GM12878 (cell line): Measurements from ENCODE around the gene THSD8. TPM values are rescaled to one million over a fixed set of nuclear protein-coding genes. Genes with fewer than 3 reads are reported as not detected.

Experiments
- ATAC-seq: fragments of 200-7000 bp; cut with Tn5 transposase; 3 replicates; pipeline ENCODE4 v1.9.1; 2020; ENCODE audit warnings: mild to moderate bottlenecking, moderate library complexity
- BruUV-seq: library from RNA; stranded (reverse); fragments of 400-500 nt; replicated peaks from 2 replicates; lab custom pipeline; 2021; lab: Mats Ljungman, UMichigan
- CTCF ChIA-PET: fragments of 300-600 bp; sonication (Branson Sonifier 250); formaldehyde crosslinking; extraction: SDS; loops from one replicate; lab custom pipeline; 2021; ENCODE audit warnings: inconsistent platforms; lab: Yijun Ruan, JAX
- POLR2A ChIA-PET: fragments of 350-600 bp; formaldehyde crosslinking; extraction: SDS; loops from one replicate; lab custom pipeline; 2021; ENCODE audit warnings: inconsistent platforms; lab: Charles Lee
- RAD21 ChIA-PET: fragments of 300-600 bp; sonication (Branson Sonifier 250); formaldehyde crosslinking; loops from one replicate; lab custom pipeline; 2023; ENCODE audit warnings: antibody characterized with exemption; ENCODE audit not compliant: unreplicated experiment; lab: Charles Lee
- SMC1A ChIA-PET: fragments of 300-600 bp; sonication (Branson Sonifier 250); formaldehyde crosslinking; loops from one replicate; lab custom pipeline; 2023; ENCODE audit not compliant: unreplicated experiment, uncharacterized antibody; lab: Charles Lee
- DNase-seq: peaks from one replicate; pipeline ENCODE4 v3.0.0-alpha.2; 2011; ENCODE audit warnings: low read depth, low spot score
- FAIRE-seq: peaks from 3 replicates; lab custom pipeline; 2011; peaks lifted over from hg19 to GRCh38; lab: Jason Lieb, UNC
- H2AFZ ChIP-seq: 2 replicates; pipeline ENCODE4 v1.6.0; 2011; ENCODE audit warnings: low read depth, low read length, control low read depth; ENCODE audit not compliant: control insufficient read depth
- H3K27ac ChIP-seq: 2 replicates; pipeline ENCODE4 v1.5.1; 2011; ENCODE audit warnings: control low read depth; ENCODE audit not compliant: control insufficient read depth, insufficient read depth
- H3K27me3 ChIP-seq, 2 experiments: replicated peaks in 1 of 2; 2 replicates each; pipeline versions ENCODE4 v1.6.0 to v1.6.1; 2011; ENCODE audit warnings: low read length in 1 of 2; ENCODE audit not compliant: control insufficient read depth in 2 of 2, insufficient read depth in 2 of 2
- H3K36me3 ChIP-seq, 2 experiments: 2 replicates each; pipeline ENCODE4 v1.5.1; 2011; ENCODE audit warnings: low read length in 1 of 2; ENCODE audit not compliant: control insufficient read depth in 2 of 2, insufficient read depth in 2 of 2
- H3K4me1 ChIP-seq: 2 replicates; pipeline ENCODE4 v1.6.1; 2011; ENCODE audit warnings: mild to moderate bottlenecking, low read length, moderate library complexity, mixed read lengths; ENCODE audit not compliant: control insufficient read depth, insufficient read depth
- H3K4me2 ChIP-seq: 2 replicates; pipeline ENCODE4 v1.6.0; 2011; ENCODE audit warnings: control low read depth; ENCODE audit not compliant: control insufficient read depth, insufficient read depth
- H3K4me3 ChIP-seq: fragments of 200-600 bp; sonication (generic); 2 replicates; pipeline ENCODE4 v1.5.1; 2016
- H3K79me2 ChIP-seq: 2 replicates; pipeline ENCODE4 v1.6.0; 2011; ENCODE audit warnings: low read length; ENCODE audit not compliant: control insufficient read depth, insufficient read depth
- H3K9ac ChIP-seq: 2 replicates; pipeline ENCODE4 v1.8.0; 2011; ENCODE audit warnings: low read length, control low read depth, mixed read lengths; ENCODE audit not compliant: control insufficient read depth, insufficient read depth
- H3K9me3 ChIP-seq: replicated peaks from 3 replicates; pipeline ENCODE4 v1.5.1; 2011; ENCODE audit warnings: mild to moderate bottlenecking, low read length; ENCODE audit not compliant: control insufficient read depth, insufficient read depth
- H4K20me1 ChIP-seq: 2 replicates; pipeline ENCODE4 v1.6.0; 2011; ENCODE audit not compliant: control insufficient read depth, insufficient read depth
- CEBPB ChIP-seq, 2 experiments: fragments of 150-350 bp in 1 of 2; IDR thresholded peaks; 2 replicates each; pipeline ENCODE4 v1.6.1; 2012 to 2014; ENCODE audit warnings: low read depth in 2 of 2, low read length in 2 of 2, borderline replicate concordance in 1 of 2, inconsistent platforms in 1 of 2
- CHD4 ChIP-seq: fragments of 200-600 bp; sonication (generic); IDR thresholded peaks from 2 replicates; pipeline ENCODE4 v1.6.1; 2016; ENCODE audit warnings: mild to moderate bottlenecking
- CTCF ChIP-seq, 3 experiments: IDR thresholded peaks in 2 of 3; conservative IDR thresholded peaks in 1 of 3; 2 replicates each; pipeline ENCODE4 v1.5.1; 2011; ENCODE audit warnings: low read depth in 3 of 3, low read length in 3 of 3, mild to moderate bottlenecking in 3 of 3, control low read depth in 2 of 3, moderate library complexity in 2 of 3, inconsistent platforms in 1 of 3, mixed read lengths in 1 of 3; ENCODE audit not compliant: control insufficient read depth in 2 of 3, insufficient read depth in 1 of 3; ENCODE audit errors: extremely low read depth in 1 of 3
- MTA2 ChIP-seq: fragments of 450-650 bp; IDR thresholded peaks from 2 replicates; pipeline ENCODE4 v1.6.1; 2016; ENCODE audit warnings: low read depth, mild to moderate bottlenecking, moderate library complexity
- MYC ChIP-seq: IDR thresholded peaks from 2 replicates; pipeline ENCODE4 v1.6.1; 2011; ENCODE audit warnings: mild to moderate bottlenecking, low read length, moderate library complexity, inconsistent platforms; ENCODE audit not compliant: insufficient read depth, insufficient replicate concordance, insufficient read length, severe bottlenecking
- POU2F2 ChIP-seq: IDR thresholded peaks from 3 replicates; pipeline ENCODE4 v1.6.1; 2011; ENCODE audit warnings: low read depth, mild to moderate bottlenecking, low read length, borderline replicate concordance
- RELB ChIP-seq: fragments of 450-650 bp; IDR thresholded peaks from 2 replicates; pipeline ENCODE4 v1.6.1; 2017; ENCODE audit warnings: low read depth, mild to moderate bottlenecking, moderate library complexity
- SKIL ChIP-seq: fragments of 450-650 bp; IDR thresholded peaks from 2 replicates; pipeline ENCODE4 v1.6.1; 2017; ENCODE audit warnings: mild to moderate bottlenecking, low read depth, inconsistent platforms; ENCODE audit not compliant: poor library complexity, severe bottlenecking
- SMC3 ChIP-seq: IDR thresholded peaks from 2 replicates; pipeline ENCODE4 v1.6.1; 2011; ENCODE audit warnings: low read length, improper control_type of control experiment, borderline replicate concordance
- TCF7 ChIP-seq: IDR thresholded peaks from 2 replicates; pipeline ENCODE4 v1.6.1; 2014; ENCODE audit warnings: antibody characterized with exemption, borderline replicate concordance
- ZBTB40 ChIP-seq: fragments of 450-650 bp; IDR thresholded peaks from 2 replicates; pipeline ENCODE4 v1.6.1; 2016; ENCODE audit warnings: mild to moderate bottlenecking, moderate library complexity, borderline replicate concordance
- WGBS: methylation state at CpG from one replicate; pipeline ENCODE4 v1.1.6; 2016; ENCODE audit warnings: low lambda C conversion rate; ENCODE audit not compliant: insufficient replicate concordance, insufficient coverage; ENCODE audit errors: missing lambda C conversion rate; 5-methylcytosine and 5-hydroxymethylcytosine counted together
- in situ Hi-C: fragments of 300-500 bp; cut with MboI; formaldehyde crosslinking; loops from 9 replicates; pipeline ENCODE4 v1.14.3; 2018; ENCODE audit warnings: mixed read lengths
- intact Hi-C: fragments of 100-400 bp; cut with micrococcal nuclease; formaldehyde crosslinking; loops from one replicate; pipeline ENCODE4 v1.14.2; 2022; ENCODE audit not compliant: unreplicated experiment
- polyA plus RNA-seq, 11 experiments: library from polyadenylated mRNA; depleted of rRNA in 4 of 11; unstranded in 6 of 11; stranded (reverse) in 5 of 11; fragments of >200 nt; fragmentation: Nextera tagmentation in 4 of 11; fragmentation: Illumina TruSeq in 1 of 11; extraction: Ambion mirVana in 4 of 11; extraction: Trizol in 1 of 11; gene quantifications; 1 replicate in 1 of 11; 2 replicates in 10 of 11; pipeline versions ENCODE4 v1.2.1 to v1.2.3, GENCODE V29; 2011 to 2016; ENCODE audit warnings: inconsistent platforms in 2 of 11, missing spikeins in 2 of 11, low read depth in 1 of 11
- total RNA-seq, 4 experiments: library from RNA; depleted of rRNA in 3 of 4; stranded (reverse); fragments of >200 nt in 3 of 4; fragmentation: Illumina TruSeq in 1 of 4; extraction: Trizol in 1 of 4; gene quantifications; 2 replicates each; pipeline versions ENCODE4 v1.2.1 to v1.2.3, GENCODE V29; 2013 to 2021

THSD8 gene
- total and polyA plus RNA-seq, 10 of the 15 experiments (the other 5 are each of a cell fraction or from before 2014, with no cell fraction given) = 0.24 to 32.3 (median 21.3) TPM; not detected in 2

GRCh38 chr19:12786141-12786870 is 15.6 kb upstream of the THSD8 start:
- no TSS peak for BruUV-seq
- Histone ChIP-seq H2AFZ (peak overlapping the region; percentile 49), H3K4me1 (peaks cover 74% of the 10 kb centered on the region), H3K4me3 (no peak overlapping the region), H3K79me2 (peaks cover 20% of the 10 kb centered on the region), H3K36me3 (no peaks in the 10 kb centered on the region), H3K9ac (peak overlapping the region; percentile 77), H3K9me3 (no peaks in the 10 kb centered on the region), H3K27me3 (no peaks in the 10 kb centered on the region), H3K27ac (peak overlapping the region; percentile 97), H3K4me2 (peak overlapping the region; percentile 61), H4K20me1 (no peaks in the 10 kb centered on the region)
- intact Hi-C loops (loop anchor here (5.0 to 10.0 kb wide), 2 partner anchors 151 to 1692 kb away; partner anchors contain the start of gene CALR), in situ Hi-C loops (no loop called here)
- SMC1A ChIA-PET = interaction anchor here (1.2 to 4.1 kb wide), 3 partner anchors 9 to 10 kb away, joined by 4 to 28 read pairs (median 6); no protein-coding TSS in a partner anchor
- CTCF ChIA-PET = interaction anchor here (4.1 to 4.2 kb wide), 2 partner anchors 9 to 10 kb away, joined by 22 to 44 read pairs; no protein-coding TSS in a partner anchor
- POLR2A ChIA-PET = interaction anchor here (1.6 to 3.4 kb wide), 3 partner anchors 8 to 15 kb away, joined by 6 to 66 read pairs (median 11); no protein-coding TSS in a partner anchor
- ATAC-seq (no peak), DNase-seq (no peak), FAIRE-seq (no peak)
- 15% methylated on average over 18 of the region's 18 CpGs for WGBS
- RAD21 ChIA-PET = interaction anchor here (1.7 to 4.5 kb wide), 2 partner anchors 8 to 10 kb away, joined by 5 to 49 read pairs; no protein-coding TSS in a partner anchor
- TF ChIP-seq ZBTB40 = no peak
- TF ChIP-seq RELB = peak; percentile 45; the same call in 1 of the 2 replicates
- no peak for TF ChIP-seq CHD4
- TF ChIP-seq SKIL = peak; percentile 22
- TF ChIP-seq MYC = no peak
- no peak for TF ChIP-seq TCF7
- TF ChIP-seq CEBPB (IDR thresholded peaks at IDR 0.05; ENCODE audit: borderline replicate concordance in 1 of 2, low read depth in 2 of 2, low read length in 2 of 2) = no peak
- TF ChIP-seq CTCF (IDR thresholded peaks at IDR 0.05 in 2 of 3, conservative IDR thresholded peaks at IDR 0.05 in 1 of 3; ENCODE audit: control insufficient read depth in 2 of 3, extremely low read depth in 1 of 3, insufficient read depth in 1 of 3, low read depth in 3 of 3, low read length in 3 of 3) = no peak
- no peak for TF ChIP-seq POU2F2
- peak; percentile 40; the same call in 1 of the 2 replicates for TF ChIP-seq MTA2
- no peak for TF ChIP-seq SMC3
